GM21619 (cell line): ENCODE data around the gene AKNAD1.

ENCODE experiments used
- ATAC-seq: cut with Tn5 transposase; IDR thresholded peaks from one replicate; pipeline ENCODE4 v1.9.1; 2021; ENCODE audit not compliant: unreplicated experiment

Gene AKNAD1

DNA sequence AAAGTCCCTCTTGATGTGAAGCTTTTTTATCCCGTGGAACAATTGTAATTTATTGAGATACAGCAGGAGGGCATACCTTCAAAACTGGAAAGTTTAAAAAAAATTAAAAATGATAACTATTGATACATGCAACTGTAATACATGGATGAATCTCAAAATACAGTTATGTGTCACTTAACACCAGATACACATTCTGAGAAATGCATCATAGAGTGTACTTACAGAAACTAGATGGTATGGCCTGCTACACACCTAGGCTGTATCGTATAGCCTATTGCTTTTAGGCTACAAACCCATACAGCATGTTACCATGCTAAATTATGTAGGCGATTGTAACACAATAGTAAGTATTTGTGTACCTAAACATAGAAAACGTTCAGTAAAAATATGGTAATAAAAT, 7.1 kb upstream of the AKNAD1 start:
- no peak for ATAC-seq

DNA sequence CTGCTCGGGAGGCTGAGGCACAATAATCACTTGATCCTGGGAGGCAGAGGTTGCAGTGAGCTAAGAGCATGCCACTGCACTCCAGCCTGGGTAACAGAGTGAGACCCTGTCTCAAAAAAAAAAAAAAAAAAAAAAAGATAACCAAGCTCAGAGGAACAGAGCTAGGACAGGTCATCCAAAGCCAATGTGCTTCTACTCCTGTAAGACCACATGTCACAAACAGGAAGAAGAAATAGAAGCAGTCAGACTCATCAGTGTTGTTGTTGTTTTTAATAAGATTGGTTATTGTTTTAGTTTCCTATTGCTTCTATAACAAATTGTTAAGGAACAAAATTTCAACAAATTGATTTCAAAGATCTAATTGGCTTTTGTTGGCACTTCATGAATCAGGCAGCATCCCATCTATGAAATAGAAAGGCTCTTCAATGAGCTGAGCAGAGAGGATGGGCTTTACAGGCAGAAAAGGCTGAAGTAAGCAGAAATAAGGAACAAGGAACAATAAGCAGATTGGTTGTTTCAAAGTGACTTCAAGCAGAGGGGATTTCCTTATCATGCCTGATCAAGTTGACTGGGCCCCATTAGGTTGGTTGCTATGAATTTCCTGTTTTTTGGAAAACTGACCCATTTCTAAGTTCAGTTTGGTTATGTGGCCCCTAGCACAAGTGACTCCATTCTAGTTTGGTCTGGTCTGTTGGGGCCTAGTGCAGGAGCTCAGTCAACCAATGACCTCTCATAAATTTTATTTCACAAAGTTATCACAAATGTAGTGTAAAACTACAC, 6.0 kb upstream of the AKNAD1 start:
- no peak for ATAC-seq

DNA sequence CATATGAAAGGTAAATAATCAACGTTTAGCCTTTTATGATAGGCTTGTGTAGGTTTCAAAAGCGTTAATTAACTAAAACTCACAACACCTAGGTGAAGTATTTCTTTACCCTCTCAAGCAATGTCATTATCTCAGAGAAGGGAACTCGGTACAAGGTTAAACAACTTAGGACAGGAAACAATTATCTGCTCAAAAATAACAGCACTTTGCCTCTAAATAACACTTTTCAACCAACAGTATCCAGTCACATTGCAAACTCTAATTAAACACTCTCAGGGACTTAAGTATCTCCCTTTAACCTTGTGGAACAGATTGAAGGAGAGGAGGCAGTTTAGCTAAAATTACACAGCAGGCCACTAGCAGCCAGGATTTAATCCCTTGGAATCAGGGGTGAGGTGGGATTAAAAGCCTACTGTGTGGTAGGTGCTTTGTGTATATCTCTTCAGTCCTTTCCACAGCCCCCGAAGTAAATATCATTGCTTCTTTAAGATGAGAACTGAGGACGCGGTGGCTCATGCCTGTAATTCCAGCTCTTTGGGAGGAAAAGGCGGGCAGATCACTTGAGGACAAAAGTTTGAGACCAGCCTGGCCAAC, 5.2 kb upstream of the AKNAD1 start:
- no peak for ATAC-seq

DNA sequence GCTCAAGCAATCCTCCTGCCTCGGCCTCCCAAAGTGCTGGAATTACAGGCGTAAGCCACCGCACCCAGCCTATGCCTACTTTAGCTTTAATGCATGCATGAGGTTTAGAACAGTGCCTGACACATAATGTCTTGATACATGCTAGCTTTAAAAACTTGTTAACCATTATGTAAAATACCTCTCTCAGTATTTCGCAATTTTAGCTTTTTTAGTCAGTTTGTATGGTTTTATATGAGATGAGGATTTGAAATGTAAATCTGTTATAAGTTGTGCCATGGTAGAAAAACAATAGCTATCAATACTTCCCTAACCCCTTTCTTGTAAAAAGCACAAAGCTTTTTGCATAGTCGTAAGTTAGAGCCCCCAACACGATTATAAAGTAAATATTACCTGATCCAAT, 4.7 kb upstream of the AKNAD1 start:
- no peak for ATAC-seq

DNA sequence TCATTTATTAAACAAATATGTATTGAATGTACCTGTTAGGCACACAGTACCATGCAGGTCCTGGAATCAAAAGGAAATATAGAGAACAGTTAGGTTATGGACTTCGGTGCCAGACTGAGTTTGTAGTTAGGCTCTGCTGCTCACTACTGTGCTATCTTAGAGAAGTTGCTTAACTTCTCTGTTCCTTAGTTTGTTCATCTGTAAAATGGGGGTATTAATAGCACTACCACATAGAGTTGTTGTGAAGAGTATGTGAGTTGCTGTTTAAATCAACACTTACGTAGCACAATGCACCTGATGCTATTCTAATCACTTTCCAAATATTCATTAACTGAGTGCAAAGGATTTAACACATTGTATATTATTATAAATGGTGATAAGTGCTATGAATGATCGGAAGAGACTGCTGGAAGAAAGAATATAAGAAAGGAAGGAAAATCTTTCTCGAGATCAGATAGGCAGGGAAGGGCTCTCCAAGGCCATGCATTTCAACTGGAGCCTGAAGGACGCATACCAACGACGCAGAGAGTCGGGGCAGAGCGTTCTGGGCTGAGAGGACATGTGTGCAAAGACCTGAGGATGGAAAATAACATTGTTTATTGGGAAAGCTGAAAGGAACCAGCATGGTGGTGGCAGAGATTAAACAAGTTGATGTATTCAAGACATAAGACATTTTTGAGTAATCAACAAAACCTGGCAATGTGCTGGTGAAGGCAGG, 3.5 kb upstream of the AKNAD1 start:
- no peak for ATAC-seq

DNA sequence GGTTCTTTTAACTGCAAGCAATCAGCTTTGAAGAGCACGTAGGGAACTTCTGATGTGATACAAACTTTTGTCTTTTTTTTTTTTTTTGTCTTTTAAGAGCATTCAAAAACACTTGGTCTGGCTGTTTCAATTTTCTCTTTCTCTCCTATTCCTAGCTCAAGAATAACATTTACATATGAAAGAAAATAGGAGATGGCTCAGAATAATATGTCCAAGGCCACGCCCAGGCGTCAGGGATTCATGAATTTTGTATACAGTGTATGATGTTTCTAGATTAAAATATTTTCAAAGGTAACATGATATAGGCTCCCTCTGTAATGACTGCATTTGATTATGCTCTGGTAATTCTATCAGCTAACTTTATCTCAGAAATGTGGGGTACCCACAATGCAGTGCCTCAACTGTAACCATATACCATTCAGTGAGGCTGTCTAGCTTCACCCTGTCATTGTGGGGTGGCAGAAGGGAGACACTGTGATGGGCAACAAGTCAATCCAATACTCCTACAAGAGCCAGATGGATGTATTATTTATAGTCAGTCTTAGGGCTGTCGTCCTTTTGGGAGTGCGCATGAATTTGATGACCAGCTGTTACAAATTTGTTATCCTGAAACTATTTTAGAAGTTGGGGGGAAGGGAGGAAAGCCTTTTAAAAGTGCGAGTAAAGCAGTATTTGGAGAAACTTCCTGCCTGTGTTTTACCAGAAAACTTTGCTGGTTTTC, 1.5 kb upstream of the AKNAD1 start:
- no peak for ATAC-seq

DNA sequence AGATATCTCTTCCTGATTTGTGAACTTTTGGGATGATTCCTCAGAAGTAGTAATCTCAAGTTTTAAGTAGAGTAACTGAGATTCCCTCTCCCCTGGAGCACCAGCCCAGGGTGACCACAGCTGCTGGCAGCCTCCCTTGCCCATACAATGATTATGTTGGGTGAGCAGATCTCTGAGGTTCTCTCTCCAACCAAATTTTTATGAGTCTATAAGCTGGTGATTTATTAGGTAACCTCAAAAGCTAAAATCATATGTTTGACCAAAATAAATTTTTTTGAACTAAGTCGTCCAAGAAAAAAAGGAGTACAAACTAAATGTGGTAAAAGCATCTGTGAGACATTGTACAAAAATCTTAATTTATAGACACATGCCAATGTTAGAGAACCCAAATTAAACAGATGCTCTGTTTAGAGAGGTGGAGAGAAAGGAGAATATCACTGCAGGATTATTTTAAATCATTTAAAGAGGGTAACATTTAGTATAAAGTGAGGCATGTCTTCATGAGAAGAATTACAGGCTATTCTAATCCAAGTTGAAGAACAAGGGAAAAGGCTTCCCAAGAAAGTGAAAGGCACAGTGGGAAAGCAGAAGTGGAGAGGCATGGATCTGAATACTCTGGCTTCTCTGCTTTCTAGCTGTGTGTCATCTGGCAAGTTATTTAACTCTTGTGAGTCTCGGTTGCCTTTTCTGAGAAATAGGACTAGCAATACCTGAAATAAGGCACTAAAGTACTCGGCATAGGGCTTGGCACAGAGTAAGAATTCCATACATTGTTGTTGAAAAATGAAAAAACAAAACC, 2.5 kb downstream of the AKNAD1 start:
- ATAC-seq: no peak

DNA sequence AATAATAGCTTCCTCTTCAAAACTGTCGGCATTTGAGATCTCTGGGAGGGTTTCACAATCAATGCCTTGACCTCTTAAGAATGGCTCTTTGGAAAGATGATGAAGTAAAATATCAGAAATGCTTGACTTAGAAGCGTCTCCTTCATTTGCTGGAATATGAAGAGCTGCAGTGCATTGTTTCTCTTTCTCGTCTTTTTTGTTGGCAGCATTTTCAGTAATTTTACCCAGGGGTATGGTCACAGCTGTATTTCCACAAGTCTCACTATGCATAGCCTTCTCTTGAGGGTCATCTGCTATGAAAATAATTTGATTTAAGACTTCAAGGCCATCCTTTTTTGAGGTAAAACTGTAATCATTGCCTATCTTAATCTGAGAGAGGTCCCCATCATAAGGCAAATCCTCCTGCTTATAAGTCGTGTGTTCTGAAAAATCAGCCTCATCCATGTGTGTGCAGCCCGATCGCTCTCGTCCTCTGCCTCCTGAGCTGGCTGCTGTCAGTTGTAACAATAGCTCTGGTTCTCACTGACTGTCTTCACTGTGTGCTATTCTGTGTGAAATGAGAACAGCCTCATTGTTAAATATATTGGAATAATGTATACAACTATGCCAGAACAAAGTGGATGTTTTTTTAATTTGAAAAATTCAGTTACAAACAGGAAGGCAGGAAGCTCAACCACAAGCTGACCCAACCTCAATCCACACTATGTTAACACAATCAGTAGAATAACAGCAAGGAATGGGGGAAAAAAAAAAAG, 4.5 kb downstream of the AKNAD1 start:
- ATAC-seq: no peak

DNA sequence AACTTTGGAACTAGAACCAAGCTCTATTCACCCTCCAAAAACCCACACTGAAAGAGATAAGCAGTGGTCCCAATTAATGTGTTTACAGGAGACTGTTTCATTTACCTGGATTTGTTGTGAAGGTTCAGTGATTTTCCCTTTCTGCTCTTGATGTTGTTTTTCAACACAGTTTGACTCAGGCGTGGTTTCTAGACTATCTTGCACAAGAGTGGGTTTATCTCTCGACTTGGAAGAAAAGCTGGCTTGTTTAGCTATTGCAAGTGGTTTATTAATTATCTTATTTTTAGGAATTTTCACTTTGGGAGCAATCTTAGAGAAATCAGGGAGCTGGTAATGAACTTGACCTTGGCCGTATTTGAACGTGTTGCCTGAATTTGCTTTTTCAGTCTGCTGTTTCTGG, 5.3 kb downstream of the AKNAD1 start:
- no peak for ATAC-seq

DNA sequence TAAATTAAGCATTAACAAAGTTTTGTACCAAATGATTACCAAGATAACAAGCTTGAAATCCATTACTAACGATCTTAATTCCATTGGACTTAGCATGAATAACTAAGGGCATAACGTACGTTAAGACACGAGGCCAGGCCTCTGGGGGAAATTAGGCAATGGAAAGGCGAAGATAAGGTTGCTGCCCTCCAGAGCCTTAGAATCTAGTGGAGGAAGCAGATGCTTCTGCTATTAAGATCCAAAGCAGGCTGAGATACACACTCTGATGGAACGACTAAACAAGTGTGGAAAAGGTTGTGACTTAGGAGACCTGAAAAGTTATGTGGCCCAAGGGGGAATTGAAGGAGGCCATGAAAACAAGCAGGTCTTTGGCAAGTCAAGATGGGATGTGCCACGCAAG, 6.0 kb downstream of the AKNAD1 start:
- no peak for ATAC-seq

DNA sequence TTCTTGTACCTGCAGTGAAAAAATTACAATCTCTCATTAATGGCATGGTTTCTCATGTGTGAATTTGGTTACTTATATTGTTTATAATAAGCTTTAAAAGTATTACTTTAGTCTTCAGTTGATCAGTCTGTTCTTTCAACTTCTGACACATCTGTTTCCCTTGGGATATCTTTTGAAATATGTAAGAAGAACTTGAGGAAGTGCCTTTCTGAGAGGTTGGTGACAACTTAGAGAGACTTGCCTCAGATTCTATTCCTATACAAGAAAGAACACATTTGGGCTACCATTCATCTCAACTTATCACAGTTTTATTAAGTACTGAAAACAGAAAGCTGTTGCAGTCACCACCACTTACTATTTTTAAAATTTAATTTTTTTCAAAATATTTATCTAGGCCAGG, 8.1 kb downstream of the AKNAD1 start:
- no peak for ATAC-seq

DNA sequence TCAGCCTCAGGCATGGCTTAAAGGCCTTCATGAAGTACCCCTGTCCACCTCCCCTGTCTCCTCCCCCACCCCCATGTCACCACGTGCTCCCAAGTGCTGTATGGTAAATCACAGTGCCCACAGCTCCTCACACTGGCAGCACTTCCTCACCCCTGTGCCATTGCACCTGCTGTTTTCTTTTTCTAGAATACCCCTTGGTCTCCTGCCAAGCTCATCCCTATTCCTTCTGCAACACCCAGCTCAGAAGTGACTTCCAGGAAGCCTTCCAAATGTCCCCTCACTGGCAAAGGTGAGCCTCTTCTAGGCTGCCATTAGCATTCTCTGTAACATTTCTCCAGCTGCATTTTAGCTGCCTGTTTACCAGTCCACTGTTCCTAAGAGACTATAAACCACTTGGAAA, 9.4 kb downstream of the AKNAD1 start:
- ATAC-seq: no peak

DNA sequence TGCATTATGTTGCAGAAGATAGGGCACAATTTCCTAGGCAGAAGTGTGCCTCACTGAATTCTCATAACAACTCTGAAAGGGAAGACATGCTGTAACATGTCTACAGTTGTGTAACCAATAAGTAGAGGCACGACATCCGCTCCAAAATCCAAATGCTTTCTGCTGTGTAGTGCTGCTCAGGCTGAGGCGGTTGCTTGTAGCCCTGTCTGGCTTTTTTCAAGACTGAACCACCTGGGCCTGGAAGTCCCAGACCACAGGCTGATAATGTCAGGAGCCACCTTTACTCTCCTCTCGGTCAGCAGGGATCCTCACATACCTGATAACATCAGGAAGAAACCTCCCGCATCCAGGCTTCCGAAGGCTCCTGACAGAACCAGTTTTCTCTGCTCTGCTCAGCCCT, 10.9 kb downstream of the AKNAD1 start:
- ATAC-seq: no peak

DNA sequence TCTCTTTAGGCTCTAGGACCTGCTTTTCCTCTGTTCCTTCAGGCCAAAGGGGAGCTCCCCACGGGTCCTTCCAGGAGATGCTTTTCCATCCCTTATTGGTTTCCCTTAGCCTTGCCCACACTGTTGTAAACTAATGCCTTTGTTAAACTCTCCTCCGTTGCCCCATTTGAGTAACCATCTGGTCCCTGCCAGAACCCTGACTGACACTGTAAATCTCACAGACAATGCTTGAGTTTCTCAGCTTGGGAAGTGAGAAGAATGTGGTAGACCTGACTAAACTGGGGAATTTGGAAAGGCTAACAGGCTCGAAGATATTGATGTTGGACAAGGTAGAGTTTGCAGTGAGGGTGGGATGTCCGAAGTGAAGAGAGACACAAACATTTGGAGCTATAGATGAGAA, 11.4 kb downstream of the AKNAD1 start:
- no peak for ATAC-seq

DNA sequence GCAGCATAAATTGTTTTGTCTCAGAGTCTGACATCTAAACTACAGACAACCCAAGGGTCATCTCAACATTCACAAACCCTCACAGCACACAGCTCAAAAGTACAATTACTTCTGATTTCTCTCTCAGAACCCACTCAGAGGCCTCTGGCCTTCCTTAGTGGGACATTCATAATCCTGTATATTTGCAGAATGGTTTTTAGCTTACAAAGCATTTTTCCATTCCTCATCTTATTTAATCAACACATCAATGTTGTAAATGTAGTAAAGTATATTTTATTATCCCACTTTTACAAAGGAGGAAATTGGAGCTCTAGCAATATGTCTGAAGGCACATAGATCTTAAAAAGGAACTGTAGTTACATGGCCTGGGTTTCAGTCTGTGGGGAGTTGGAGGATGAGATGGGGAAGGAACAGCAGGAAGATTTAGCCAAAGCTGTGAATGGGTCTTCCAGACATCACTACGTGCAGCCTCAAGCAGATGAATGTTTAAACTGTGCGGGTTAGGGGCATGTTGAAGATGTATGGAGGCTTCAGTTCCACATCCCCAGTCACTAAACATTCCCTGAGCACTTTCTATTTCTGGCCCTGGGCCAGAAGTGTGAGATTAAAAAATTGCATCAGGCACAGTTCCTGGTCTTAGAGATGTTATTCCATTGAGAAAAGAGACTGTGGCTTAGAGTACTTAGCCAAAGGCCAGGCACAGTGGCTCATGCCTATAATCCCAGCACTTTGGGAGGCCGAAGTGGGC, 13.3 kb downstream of the AKNAD1 start:
- no peak for ATAC-seq

DNA sequence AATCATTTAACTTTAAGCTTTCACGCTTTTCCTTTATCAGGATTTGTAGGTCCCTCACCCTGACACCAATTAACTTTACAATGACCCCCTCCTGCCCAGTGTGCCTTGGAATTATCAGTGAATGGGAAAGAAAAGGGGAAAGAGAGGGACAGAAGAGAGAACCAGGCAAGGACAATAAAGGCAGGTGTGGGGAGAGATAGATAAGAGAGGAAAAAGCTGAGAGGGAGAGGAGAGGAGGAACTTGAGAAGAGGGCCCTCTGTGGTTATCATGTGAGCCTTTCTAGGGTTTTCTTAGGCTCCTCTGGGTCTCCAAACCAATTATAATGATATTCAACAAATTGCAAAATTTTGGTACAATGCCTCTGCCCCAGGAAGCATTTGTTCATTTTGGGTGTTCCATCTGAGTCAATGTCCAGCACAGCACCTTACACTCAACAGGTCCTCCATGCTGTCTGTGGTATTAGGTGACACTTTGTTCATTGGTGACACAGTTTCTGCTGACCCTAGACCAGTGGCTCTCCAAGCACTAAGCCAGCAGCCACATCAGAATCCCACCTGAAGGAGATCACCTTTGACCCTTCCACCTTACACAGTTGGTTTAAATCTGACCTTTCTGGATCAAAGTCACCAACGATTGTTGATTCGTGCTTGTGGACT, 14.2 kb downstream of the AKNAD1 start:
- no peak for ATAC-seq

DNA sequence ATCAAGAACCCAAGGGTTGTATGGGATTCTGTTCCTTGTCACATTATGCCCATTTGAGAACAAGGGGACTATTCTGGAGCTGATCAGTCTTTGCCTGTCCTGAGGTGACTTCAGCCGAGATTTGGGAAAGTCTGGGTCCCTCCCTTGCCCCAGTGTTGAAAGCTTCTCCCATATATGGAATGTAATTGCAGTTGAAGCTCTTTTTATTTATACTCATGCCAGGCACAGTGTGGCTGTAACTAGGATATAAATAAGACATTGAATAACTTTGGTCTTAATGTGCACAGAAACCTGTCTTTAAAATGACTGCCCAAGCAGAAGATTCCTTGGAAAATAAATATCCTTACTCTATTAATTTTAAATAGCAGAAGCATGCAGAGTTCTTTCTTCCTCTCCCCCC, 15.2 kb downstream of the AKNAD1 start:
- ATAC-seq: no peak

DNA sequence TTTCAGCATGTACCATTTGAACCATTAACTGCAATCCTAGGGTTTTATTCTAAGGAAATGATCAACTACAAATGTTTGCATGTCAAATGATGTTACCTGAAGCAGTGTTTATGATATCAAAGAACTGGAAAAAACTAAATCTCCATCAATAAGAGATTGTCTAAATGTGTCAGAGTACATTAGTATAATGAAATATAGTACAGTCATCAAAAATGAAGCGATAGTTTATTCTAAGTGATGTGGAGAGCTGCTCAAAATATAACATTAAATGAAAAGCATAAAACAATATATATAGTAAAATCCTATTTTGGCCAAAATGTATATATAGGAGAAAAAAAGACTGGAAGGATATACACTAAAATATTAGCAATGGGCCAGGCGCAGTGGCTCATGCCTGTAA, 24.0 kb downstream of the AKNAD1 start:
- ATAC-seq: no peak

DNA sequence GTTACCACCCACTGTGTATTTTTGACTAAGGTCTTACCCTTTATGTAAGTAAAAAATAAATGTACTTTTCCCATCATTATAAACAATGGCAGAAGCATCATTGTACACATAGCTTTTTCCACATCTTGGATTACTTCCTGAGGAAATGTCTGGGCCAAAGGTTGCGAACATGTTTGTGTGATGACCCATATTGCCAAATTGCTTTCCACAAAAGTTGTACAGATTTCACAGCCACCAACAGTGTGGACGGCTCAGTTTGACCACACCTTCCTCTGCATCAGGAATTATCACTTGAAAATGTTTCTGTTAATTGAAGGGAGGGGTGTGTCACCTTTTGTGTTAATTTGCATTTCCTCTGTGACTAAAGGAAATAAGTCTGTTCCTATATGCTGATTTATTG, 25.7 kb downstream of the AKNAD1 start:
- ATAC-seq: no peak
